ENCODE data around the gene NAV1.
A peak's percentile ranks its signal among the peaks of the same experiment; 100 is the strongest.
"Not testable (repeated sequence)": the region's sequence is repeated elsewhere in the genome, so short reads cannot be mapped to it uniquely, and the experiment has no call there.

The NAV1 gene

DNA sequence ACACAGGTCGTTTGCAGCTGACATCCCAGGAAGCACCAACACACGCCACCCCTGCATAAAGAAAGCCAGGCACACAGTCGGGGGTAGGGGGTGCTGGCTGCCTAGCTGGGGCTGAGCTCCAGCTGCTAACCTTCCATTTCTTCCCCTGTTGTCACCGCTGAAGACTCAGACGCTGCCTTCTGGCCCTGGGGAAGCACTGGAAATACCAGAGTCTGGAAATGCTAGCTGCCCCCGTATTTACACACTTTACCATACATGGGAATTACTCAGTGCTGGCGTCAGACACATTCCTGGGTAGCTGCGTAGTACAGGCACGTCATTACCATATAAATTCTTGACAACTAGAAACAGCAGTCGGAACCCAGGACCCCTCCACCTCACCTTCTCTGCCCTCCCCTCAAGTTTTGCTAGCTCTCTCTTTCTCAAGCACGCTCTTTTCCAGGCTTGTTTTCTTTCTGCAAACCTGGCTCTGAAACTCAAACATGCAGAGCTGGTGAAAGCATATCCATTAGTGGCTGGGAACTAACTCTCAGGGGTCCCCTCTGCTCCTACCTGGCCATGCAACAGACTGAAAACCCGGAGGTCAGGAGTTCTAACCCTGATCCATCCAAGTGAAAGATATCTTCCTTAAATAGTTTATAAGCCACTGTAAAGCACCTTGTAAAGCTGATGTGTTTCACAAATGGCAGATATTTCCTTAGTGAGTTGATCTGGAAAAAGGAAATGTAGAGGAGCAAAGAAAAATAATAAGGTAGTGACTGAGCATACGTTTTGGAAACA is 35.3 kb upstream of the NAV1 start:
- no peak for DNase-seq

GRCh38 chr1:201504179-201504631 is 34.7 kb upstream of the NAV1 start:
- DNase-seq = no peak

GRCh38 chr1:201504799-201505502 is 34.0 kb upstream of the NAV1 start:
- DNase-seq = no peak

- no peak for DNase-seq
Measured at GRCh38 chr1:201505503-201505890, 33.4 kb upstream of the NAV1 start.

- DNase-seq = no peak
Measured at GRCh38 chr1:201506092-201506491, 32.8 kb upstream of the NAV1 start.

GRCh38 chr1:201506557-201507359 is 32.2 kb upstream of the NAV1 start, which contains the start of gene CSRP1:
TSS of gene CSRP1 (minus strand) at chr1:201507123. CDS start at chr1:201496303, 10,820 bp downstream.
- DNase-seq = peak; percentile 30 to 75 (median 55)

DNA sequence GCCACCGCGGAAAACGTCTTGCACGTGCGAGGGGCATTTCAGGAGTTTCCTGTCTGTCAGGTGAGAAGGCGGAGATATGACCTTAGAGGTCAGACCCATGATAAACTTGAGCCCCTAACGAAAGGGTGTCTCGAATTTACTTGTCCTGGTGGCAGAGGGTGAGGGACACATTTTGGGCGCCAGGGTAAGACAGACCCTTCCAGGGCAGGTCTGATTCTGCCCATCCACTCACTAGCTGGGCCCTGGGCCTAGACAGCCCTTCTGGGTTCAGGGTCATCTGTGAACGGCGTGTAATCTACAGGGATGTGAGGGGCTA is 31.6 kb upstream of the NAV1 start:
- no peak for DNase-seq

GRCh38 chr1:201508809-201509208 is 30.1 kb upstream of the NAV1 start:
- DNase-seq = no peak

DNA sequence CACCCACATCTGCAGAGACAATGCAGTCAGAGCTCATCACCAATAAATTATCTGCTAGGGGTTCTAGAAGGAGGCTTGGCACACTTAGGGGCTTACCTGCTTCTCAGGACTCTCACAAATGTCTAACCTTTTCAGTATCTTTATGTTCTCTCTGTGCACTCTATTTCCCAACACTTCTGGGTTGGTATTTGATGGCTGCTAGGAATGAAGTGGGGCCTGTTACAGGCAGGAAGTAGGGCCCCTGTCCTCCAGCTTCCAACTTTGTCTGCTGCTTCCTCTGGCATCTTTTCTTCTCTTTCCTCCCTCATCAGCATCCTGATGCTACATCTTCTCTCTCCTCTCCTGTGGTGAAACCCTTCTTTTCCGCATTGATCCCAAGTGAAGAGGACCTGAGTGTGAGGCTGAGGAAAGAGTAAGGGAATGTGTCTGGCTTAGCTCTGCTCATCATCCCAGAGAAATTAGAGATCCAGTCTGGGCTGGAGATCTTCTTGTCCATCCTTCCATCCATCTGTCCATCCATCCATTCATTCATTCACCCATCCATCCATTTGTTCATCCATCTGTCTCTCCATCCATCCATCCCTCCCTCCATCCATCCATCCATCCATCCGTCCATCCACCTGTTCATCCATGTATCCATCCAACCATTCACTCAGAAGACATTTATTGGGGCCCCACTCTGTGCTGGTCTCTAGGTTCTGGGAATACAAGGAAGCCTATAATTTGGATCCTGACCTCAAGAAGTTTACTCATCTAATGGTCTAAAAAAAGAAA is 29.1 kb upstream of the NAV1 start:
- DNase-seq = no peak

DNA sequence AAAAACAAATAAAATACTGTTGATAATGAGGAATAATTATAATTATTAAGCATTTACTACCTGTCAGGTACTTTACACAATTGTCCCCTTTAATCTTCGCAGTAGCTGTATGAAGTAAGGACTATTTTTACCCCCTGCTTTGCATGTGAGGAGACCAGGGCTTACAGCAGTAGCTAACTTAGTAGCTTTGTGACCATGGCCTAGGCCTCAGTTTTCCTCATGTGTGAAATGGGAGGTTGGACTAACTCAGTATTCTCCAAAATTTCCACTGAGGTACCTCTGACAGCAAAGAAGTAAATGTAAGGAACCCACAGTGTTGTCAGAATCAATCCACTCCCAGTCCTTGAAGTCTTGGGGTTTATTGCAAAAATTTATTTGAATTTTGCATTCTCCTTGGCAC is 28.2 kb upstream of the NAV1 start:
- DNase-seq = no peak

DNA sequence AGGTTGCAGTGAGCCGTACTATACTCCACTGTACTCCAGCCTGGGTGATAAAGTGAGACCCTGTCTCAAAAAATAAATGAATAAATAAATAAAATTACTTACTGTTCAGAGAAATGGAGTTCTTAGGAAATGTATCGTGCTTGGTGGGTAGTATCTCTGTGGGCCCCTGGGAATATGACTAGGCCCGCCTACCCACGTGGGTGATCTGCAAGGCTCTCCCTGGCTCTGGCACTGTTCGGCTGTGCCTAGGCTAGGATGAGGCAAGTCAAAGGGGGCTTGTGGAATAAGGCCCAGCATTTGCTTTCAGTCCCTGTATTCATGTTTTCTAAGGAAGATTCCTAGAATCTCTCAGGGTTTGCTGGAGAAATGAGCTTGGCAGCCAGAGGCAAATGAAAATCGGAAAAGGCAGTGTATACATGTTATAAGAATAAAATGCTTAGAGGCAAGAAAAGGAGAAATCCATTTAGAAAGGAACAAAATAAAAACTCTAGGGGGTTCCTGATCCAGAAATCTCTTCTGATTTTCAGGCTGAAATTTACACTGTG is 27.5 kb upstream of the NAV1 start:
- no peak for DNase-seq

- no peak for DNase-seq
Measured at GRCh38 chr1:201511941-201512539, 26.9 kb upstream of the NAV1 start.

GRCh38 chr1:201513498-201514243 is 25.3 kb upstream of the NAV1 start:
- no peak for DNase-seq

- DNase-seq = no peak
Measured at GRCh38 chr1:201514466-201514865, 24.5 kb upstream of the NAV1 start.

- no peak for DNase-seq
Measured at GRCh38 chr1:201515062-201515750, 23.7 kb upstream of the NAV1 start.

DNA sequence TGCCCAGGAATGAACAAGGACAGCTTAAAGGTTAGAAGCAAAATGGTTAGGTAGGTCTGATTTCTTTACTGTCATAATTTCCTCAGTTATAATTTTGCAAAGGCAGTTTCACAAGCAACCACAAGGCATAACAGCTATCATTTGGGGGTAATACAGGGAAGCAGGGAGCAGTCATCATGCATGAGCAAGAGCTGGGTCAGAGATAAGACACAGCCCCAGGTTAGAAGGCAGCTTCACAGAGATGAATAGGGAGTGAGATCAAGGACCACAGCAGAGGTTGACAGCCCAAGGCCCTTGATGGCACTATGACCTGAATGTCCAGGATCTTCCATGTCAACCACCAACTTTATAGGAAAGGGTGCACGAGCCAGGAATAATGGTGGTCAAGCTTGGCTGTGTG is 23.0 kb upstream of the NAV1 start:
- DNase-seq = no peak

- DNase-seq = no peak
Measured at GRCh38 chr1:201516511-201517127, 22.3 kb upstream of the NAV1 start.

- no peak for DNase-seq
Measured at GRCh38 chr1:201517631-201518030, 21.3 kb upstream of the NAV1 start.

DNA sequence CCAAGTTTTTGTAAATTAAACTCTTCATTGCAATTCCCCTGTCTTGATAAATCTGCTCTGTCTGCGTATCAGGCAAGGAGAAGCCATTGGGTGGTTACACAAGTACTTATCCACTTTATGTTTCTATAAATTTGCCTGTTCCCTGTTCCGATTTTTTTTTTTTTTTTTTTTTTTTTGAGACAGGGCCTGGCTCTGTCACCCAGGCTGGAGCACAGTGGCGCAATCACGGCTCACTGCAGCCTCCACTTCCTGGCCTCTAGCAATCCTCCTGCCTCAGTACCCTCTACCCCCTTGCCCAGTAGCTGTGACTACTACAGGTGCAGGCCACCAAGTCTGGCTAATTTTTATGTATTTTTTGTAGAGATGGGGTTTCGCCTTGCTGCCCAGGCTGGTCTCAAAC is 20.9 kb upstream of the NAV1 start:
- no peak for DNase-seq

DNA sequence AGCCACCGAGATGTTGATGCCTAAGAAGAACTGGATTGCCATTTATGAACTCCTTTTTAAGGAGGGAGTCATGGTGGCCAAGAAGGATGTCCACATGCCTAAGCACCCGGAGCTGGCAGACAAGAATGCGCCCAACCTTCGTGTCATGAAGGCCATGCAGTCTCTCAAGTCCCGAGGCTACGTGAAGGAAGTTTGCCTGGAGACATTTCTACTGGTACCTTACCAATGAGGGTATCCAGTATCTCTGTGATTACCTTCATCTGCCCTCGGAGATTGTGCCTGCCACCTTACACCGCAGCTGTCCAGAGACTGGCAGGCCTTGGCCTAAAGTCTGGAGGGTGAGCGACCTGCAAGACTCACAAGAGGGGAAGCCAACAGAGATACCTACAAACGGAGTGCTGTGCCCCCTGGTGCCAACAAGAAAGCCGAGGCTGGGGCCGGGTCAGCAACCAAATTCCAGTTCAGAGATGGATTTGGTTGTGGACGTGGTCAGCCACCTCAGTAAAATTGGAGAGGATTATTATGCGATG is 18.8 kb upstream of the NAV1 start:
- DNase-seq = not testable (repeated sequence)
